ENCODE results near the gene EEF1AKMT3. TPM values are rescaled to one million over a fixed set of nuclear protein-coding genes. Genes with fewer than 3 reads are reported as not detected.

The EEF1AKMT3 gene
- total RNA-seq: 1 to 10 TPM; 3.8 to 4.1 TPM

DNA sequence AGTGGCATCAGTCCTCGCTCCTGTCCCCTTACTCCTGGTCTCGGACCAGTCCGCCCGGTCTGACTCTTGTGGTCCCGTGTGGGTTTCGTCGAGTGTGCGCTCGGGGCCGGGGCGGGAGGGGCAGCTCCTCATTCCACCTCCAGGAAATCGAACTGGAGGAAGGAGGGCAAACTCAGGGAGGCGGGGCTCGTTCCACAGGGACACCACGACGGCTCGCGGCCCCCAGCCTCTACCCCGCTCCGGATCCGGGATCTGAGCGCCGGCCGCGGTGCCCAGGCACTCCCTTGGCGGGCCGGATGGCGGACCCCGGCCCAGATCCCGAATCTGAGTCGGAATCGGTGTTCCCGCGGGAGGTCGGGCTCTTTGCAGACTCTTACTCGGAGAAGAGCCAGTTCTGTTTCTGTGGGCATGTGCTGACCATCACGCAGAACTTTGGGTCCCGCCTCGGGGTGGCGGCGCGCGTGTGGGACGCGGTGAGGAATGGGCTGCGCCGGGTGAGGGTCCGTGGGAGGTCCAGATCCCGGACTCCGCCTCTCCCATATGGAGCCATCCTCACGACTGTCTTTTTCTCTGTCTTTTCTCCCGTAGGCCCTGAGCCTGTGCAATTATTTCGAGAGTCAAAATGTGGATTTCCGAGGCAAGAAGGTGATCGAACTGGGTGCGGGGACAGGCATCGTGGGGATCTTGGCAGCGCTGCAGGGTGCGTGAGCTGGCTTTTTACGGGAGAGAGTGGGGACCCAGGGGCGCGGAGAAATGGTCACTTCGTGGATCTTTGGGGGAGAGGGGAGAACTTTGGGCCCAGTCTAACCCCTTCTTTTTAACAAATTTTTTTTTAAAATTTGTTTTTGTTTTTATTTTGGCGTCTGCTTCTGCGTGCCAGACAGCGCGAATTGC is at the start of gene EEF1AKMT3:
Gene EEF1AKMT3, plus strand, starts transcription at position 186 of the 894 bp plus-strand sequence. Its CDS starts 111 bp downstream, at position 297.
- DNase-seq (peak; percentile 60), ATAC-seq (ENCODE audit: low read depth) (peak; percentile 38)
- Mint-ChIP-seq H3K36me3 (peaks cover 7% of the 10 kb centered on the region), H3K9me3 (no peaks in the 10 kb centered on the region), H3K27ac (peak within 1 kb of the TSS; percentile 96), H3K27me3 (no peaks in the 10 kb centered on the region), H3K4me1 (peaks cover 14% of the 10 kb centered on the region), H3K4me3 (peak within 1 kb of the TSS; percentile 96)
- POLR2A ChIA-PET: interaction anchor here (0.9 to 1.9 kb wide), 6 partner anchors 9 to 73 kb away, joined by 3 to 29 read pairs (median 6); partner anchors contain the start of genes CDK4, CTDSP2 and TSFM

DNA sequence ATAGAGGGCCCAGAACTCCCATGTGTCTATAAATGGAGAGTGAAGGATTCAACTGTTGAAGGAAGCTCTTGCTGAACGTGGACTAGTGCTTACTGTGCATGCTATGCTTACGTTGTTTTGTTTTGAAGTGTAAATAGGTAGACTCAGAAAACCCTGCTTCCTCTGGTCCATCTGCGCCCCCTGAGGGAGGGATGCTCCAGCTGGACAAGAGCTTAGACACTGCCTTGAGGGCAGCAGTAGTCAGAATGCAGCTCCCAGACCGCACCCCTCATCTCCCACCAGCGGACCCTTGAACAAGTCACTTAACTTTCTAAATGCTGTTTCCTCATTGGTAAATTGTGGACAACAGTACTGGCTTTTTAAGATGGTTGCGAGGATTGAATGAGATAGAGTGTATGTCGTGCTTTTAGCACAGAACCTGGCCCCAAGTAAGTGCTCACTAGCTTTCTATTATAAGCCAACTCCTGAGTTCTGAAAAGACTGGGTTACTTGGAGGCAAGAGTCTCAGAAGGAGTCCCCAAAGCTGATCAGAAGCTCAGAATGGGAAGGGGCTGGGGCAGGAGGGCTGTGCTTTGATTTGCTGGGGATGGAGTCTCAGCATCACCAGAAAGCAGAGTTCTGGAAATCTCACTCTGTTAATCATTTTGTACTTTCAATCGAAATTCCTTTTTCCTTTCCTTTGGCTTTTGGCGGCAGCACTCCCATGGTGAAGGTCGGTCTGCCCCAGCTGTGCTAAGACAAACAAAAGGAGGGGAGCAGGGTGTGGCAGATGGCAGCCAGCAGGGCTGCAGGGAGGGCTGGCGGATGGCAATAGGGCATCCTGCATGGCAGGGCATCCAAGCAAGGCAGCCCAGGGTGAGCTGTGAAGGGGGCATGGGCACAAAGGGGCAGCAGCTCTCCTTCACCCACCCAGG is 49.4 kb upstream of the EEF1AKMT3 start:
- ATAC-seq (ENCODE audit: low read depth) (no peak), DNase-seq (no peak)
- Mint-ChIP-seq H3K27ac (peak overlapping the region; percentile 83), H3K36me3 (peaks cover 21% of the 10 kb centered on the region), H3K4me1 (peaks cover 9% of the 10 kb centered on the region), H3K9me3 (no peaks in the 10 kb centered on the region), H3K27me3 (no peaks in the 10 kb centered on the region), H3K4me3 (no peak overlapping the region)
- POLR2A ChIA-PET: interaction anchor here (0.6 to 1.5 kb wide), 8 partner anchors 9 to 410 kb away, joined by 3 to 7 read pairs (median 4); partner anchors contain the start of gene TSPAN31

DNA sequence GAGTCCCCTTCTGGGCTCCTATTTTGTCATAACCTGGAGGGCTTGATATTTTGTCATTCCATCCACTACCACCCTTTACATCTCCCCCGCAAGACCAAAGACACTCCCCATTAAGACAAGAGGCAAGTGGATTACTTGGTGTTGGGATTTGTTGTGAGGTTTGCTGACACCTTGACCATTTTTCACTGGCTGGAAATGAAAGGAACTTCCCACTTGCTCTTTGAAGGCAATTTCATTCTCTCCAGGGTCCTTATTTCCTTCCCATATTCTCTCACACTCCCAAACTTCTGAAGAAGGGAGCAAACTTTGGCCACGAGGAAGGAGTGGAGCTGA is 48.8 kb upstream of the EEF1AKMT3 start:
- no peaks in the 10 kb centered on the region for H3K9me3 Mint-ChIP-seq
- POLR2A ChIA-PET: interaction anchor here (1.0 to 1.3 kb wide), 2 partner anchors 9 to 21 kb away, joined by 3 to 7 read pairs; partner anchors contain the start of gene TSPAN31
- H3K4me1 Mint-ChIP-seq: peaks cover 9% of the 10 kb centered on the region
- DNase-seq: no peak
- H3K36me3 Mint-ChIP-seq: peaks cover 24% of the 10 kb centered on the region
- H3K27ac Mint-ChIP-seq: peak overlapping the region; percentile 83
- no peak for ATAC-seq (ENCODE audit: low read depth)
- H3K27me3 Mint-ChIP-seq: no peaks in the 10 kb centered on the region
- no peak overlapping the region for H3K4me3 Mint-ChIP-seq

DNA sequence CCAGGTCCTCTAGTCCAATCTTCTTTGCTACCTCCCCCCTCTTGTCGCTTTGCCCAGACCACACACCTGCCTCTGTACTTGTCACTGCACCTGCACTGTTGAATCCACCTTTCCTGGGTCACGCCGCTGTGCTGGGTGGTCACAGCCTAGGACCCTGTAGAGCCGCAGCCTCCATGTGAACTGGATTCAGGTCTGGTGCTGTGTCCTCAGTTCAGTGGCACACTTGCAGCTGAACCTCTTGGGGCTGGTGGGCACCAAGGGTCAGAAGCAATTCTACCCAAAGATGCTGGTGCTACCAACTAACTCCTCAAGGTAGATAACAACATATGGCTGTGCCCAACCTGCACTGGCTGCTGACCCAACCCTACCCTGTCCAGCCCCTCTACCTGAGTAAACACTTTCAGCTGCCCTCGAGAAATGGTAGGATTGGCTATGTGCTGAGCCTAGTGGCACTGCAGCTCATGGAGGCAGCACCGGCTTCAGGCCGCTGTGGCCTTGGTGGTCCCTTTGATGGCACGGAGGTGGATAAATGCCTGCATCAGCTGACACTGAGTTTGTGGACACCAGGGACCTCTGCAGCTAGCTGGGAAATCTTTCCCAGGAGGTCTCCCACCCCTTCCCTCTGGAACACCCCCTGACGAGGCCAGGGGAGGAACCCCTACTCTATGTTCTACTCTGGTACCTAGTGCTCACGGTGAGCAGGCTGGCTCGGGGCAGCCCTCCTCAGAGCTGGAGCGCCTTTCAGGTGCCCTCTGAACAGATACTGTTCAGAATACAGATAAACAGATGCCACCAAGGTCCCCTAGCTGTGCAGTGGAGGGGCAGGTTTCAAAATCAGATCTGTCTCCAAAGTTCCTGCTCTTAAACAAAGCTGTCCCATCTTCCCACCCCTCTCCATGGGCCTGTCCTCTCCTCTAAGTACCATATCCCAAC is 48.1 kb upstream of the EEF1AKMT3 start:
- Mint-ChIP-seq H3K4me3 (no peak overlapping the region), H3K4me1 (peaks cover 9% of the 10 kb centered on the region), H3K27me3 (no peaks in the 10 kb centered on the region), H3K36me3 (peaks cover 25% of the 10 kb centered on the region), H3K9me3 (no peaks in the 10 kb centered on the region), H3K27ac (peak overlapping the region; percentile 46)
- DNase-seq (no peak), ATAC-seq (ENCODE audit: low read depth) (no peak)
- POLR2A ChIA-PET: interaction anchor here (1.0 kb wide), 1 partner anchor 9 kb away, joined by 3 read pairs; no protein-coding TSS in a partner anchor

DNA sequence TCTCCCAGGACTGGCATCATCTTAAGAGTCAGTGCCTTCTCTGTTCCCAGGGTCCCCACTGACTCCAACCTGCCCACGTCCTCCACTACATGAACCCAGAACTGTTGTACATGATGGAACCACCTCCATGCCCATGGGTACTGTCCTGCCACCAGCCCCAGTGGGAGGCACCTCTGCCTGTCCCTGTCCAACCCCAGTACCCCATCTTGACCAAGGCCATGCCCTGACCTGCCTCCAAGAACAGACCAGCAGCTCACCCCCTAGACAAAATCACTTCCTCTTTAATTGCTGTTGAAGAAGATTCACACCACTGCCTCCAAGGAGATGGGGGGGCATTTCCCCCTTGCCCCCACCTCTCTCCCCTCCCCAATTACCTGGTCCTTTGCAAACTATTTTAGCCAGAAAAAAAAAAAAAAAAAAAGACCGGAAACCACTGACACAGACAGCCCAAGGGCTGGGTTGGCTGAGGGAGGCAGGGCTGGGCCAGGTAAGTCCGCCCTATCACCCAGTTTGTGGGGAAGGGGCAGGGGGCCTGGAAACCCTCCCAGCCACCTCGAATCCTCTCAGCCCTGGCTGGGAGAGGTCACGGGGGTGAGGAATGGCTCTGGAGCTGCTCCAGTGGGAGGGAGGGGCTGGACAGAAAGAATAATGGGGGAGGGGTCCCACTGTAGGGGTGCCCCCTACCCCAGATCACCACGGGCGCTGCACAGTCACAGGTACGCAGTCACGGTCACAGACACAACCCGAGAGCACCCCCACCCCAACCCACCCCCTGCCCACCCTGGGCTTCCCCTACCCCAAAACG is 47.3 kb upstream of the EEF1AKMT3 start:
- H3K4me3 Mint-ChIP-seq: no peak overlapping the region
- peak overlapping the region; percentile 46 for H3K27ac Mint-ChIP-seq
- DNase-seq: no peak
- H3K9me3 Mint-ChIP-seq: no peaks in the 10 kb centered on the region
- POLR2A ChIA-PET: interaction anchor here (1.0 to 1.3 kb wide), 2 partner anchors 9 to 17 kb away, joined by 3 to 5 read pairs; no protein-coding TSS in a partner anchor
- peaks cover 22% of the 10 kb centered on the region for H3K36me3 Mint-ChIP-seq
- no peak for ATAC-seq (ENCODE audit: low read depth)
- H3K27me3 Mint-ChIP-seq: no peaks in the 10 kb centered on the region
- H3K4me1 Mint-ChIP-seq: peaks cover 9% of the 10 kb centered on the region

DNA sequence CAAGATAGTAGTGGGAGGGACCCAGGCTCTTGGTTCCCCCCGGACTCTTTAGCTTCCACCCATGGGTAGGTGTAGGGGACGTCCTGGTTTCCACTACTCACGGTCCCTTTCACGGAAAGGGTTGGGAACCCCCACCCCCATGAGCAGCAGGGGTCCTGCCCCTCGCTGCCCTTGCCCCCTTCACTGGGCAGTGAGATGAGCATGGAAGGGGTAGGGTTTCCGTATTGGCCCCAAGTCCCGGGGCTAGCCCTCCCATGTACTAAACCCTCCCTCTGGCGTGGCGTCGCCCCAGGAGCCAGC is 46.6 kb upstream of the EEF1AKMT3 start:
- Mint-ChIP-seq H3K9me3 (no peaks in the 10 kb centered on the region), H3K4me3 (no peak overlapping the region), H3K36me3 (peaks cover 24% of the 10 kb centered on the region), H3K27ac (peak overlapping the region; percentile 48), H3K4me1 (peaks cover 9% of the 10 kb centered on the region), H3K27me3 (no peaks in the 10 kb centered on the region)
- POLR2A ChIA-PET: interaction anchor here (0.8 to 1.3 kb wide), 3 partner anchors 8 to 26 kb away, joined by 3 to 5 read pairs (median 3); partner anchors contain the start of gene CDK4
- no peak for DNase-seq
- ATAC-seq (ENCODE audit: low read depth): no peak

DNA sequence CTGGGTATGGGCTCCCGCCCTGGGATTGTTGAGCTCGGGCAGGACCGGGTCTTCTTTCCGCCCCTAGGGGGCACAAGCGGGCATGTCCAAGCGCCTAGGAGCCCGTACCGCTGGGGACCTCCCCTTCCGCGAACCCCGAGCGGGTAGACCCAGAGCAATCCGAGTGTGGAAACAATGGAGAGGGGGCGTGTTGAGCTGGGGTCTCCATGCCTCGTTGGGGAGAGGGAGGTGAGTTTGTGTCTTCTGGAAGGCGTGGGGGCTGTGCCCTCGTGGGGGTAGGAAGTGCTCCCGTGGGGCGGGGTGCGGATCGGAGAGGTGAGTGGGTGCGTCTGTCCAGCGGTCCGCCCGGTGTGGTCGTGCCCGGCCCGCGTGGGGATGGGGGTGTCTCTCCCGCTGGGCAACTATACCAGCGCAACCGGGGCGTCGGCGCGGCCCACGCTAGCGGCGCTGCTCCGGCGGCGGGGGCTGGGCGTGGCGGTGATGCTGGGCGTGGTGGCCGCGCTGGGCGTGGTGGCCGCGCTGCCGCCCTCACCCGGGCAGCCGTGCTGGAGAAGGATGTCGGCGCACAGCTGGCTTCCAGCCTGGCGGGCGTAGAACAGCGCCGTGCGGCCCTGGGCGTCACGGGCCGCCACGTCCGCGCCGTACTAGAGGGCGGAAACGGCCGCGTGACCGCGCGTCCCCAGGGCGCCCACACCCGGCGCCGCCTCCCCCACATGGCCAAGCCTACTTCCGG is 46.1 kb upstream of the EEF1AKMT3 start:
- Mint-ChIP-seq H3K27me3 (no peaks in the 10 kb centered on the region), H3K36me3 (peaks cover 29% of the 10 kb centered on the region), H3K9me3 (no peaks in the 10 kb centered on the region), H3K4me3 (no peak overlapping the region), H3K27ac (peak overlapping the region; percentile 26), H3K4me1 (peaks cover 9% of the 10 kb centered on the region)
- no peak for ATAC-seq (ENCODE audit: low read depth)
- no peak for DNase-seq
- POLR2A ChIA-PET: interaction anchor here (0.8 to 1.3 kb wide), 4 partner anchors 8 to 26 kb away, joined by 3 to 5 read pairs (median 3); partner anchors contain the start of gene CDK4

DNA sequence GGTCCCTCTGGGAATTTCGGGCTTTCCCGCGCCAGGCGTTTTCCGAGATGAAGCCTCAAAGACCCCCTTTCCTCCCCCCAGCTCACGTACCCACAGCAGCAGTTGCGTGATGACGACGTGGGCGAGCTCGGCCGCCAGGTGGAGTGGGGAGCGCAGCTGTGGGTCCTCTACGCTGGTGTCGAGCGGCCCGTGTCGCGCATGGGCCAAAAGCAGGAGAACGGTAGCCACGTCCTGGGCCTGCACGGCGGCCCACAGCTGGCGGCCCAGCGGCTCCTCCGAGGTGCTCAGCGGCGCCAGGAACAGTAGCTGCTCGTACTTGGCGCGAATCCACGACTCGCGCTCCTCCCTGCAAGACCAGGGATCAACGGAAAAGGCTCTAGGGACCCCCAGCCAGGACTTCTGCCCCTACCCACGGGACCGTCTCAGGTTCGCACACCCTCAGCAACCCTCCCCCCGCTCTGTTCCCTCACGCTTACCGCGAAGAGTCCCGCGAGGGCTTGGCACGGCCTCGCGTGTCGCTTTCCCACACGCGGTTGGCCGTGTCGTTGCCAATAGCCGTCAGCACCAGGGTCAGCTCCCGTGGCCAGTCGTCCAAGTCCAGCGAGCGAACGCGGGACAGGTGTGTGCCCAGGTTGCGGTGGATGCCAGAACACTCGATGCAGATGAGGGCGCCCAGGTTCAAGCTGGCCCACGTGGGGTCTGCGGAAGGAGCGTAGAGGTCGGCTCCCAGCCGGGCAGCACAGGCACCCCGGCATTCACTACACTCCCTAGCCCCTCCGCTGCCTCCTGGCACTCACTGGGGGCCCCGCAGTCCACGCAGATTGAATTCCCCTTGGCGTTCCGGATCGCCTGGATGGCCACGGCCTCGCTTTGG is 45.3 kb upstream of the EEF1AKMT3 start:
- H3K27ac Mint-ChIP-seq: no peak overlapping the region
- H3K4me3 Mint-ChIP-seq: no peak overlapping the region
- ATAC-seq (ENCODE audit: low read depth) (no peak), DNase-seq (no peak)
- no peaks in the 10 kb centered on the region for H3K9me3 Mint-ChIP-seq
- H3K36me3 Mint-ChIP-seq: peaks cover 32% of the 10 kb centered on the region
- POLR2A ChIA-PET: interaction anchor here (1.0 to 1.2 kb wide), 2 partner anchors 10 to 13 kb away, joined by 3 to 4 read pairs; no protein-coding TSS in a partner anchor
- H3K27me3 Mint-ChIP-seq: no peaks in the 10 kb centered on the region
- H3K4me1 Mint-ChIP-seq: peaks cover 9% of the 10 kb centered on the region

DNA sequence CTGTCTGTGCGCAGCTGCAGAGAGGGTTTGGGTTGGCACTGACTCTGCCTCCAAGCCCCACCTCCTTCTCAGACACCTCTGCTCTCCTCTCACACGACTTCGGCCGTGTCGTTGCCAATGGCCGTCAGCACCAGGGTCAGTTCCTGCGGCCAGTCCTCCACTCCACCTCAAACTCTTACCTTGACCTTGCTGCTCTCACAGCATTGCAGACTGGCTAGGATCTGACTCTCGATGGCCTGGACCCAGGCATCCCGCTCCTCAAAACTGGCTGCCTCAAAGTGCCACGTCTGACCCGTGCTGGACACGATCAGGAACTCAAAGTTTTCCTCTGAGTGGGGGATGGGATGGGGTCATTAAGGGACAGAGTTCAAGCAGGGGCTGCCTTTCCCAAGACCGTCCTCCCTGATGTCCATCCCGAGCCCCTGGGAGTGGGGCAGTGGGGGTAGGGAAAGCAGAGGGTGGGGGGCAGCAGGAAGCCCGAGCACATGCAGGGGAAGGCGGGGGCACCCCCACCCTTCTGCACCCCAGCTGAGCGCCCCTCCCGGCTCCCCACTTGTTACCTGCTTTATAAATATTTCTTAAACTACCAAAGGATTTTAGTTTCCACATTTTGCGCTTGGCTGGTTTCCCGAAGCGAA is 44.5 kb upstream of the EEF1AKMT3 start:
- no peak for DNase-seq
- Mint-ChIP-seq H3K4me1 (peaks cover 7% of the 10 kb centered on the region), H3K36me3 (peaks cover 38% of the 10 kb centered on the region), H3K4me3 (no peak overlapping the region), H3K9me3 (no peaks in the 10 kb centered on the region), H3K27me3 (no peaks in the 10 kb centered on the region), H3K27ac (no peak overlapping the region)
- POLR2A ChIA-PET: interaction anchor here (1.0 to 1.2 kb wide), 2 partner anchors 9 to 12 kb away, joined by 3 to 4 read pairs; no protein-coding TSS in a partner anchor
- no peak for ATAC-seq (ENCODE audit: low read depth)

DNA sequence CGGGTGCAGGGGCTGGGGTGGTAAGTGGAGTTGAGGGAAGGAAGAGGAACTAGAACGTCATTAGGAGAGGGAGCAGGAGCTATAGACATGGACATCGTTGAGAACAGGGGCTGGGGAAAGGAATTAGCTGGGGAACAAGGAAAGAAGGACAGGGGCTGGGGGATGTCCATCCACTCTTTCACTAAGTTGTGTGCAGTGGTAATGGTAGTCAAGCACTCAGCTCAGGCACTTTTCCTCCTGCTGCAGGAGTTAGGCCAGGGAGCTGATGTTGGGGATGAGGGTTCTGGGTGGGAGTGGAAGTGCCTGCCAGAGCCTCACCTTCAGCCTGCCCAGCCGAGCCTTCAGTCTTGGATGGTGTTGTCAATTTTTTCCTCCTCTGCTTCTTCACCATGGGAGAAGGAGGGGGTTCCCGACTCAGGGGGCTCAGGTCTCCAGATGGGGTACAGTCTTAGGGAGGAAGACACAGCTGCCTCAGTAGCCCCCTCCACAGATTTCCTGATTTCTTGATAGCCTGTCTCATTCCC is 43.0 kb upstream of the EEF1AKMT3 start:
- Mint-ChIP-seq H3K27ac (peak overlapping the region; percentile 51), H3K36me3 (peaks cover 43% of the 10 kb centered on the region)

More for the DNA sequence above, 43.0 kb upstream of the EEF1AKMT3 start:
- H3K4me1 Mint-ChIP-seq: peaks cover 7% of the 10 kb centered on the region
- H3K9me3 Mint-ChIP-seq: no peaks in the 10 kb centered on the region
- no peak overlapping the region for H3K4me3 Mint-ChIP-seq
- POLR2A ChIA-PET: interaction anchor here (0.7 to 1.8 kb wide), 3 partner anchors 9 to 15 kb away, joined by 3 to 8 read pairs (median 5); partner anchors contain the start of gene TSPAN31
- ATAC-seq (ENCODE audit: low read depth) (no peak), DNase-seq (peak; percentile 19)
- H3K27me3 Mint-ChIP-seq: no peaks in the 10 kb centered on the region
